ENCODE results near the gene DYNC1H1.
"Not testable (repeated sequence)": the region's sequence is repeated elsewhere in the genome, so short reads cannot be mapped to it uniquely, and the experiment has no call there.

DYNC1H1 gene

GRCh38 chr14:102071283-102071998 lies 107.1 kb downstream of the DYNC1H1 start:
- DNase-seq (ENCODE audit: low read depth), result peak; percentile 63
- TF ChIP-seq, protein P1, sequence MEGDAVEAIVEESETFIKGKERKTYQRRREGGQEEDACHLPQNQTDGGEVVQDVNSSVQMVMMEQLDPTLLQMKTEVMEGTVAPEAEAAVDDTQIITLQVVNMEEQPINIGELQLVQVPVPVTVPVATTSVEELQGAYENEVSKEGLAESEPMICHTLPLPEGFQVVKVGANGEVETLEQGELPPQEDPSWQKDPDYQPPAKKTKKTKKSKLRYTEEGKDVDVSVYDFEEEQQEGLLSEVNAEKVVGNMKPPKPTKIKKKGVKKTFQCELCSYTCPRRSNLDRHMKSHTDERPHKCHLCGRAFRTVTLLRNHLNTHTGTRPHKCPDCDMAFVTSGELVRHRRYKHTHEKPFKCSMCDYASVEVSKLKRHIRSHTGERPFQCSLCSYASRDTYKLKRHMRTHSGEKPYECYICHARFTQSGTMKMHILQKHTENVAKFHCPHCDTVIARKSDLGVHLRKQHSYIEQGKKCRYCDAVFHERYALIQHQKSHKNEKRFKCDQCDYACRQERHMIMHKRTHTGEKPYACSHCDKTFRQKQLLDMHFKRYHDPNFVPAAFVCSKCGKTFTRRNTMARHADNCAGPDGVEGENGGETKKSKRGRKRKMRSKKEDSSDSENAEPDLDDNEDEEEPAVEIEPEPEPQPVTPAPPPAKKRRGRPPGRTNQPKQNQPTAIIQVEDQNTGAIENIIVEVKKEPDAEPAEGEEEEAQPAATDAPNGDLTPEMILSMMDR (IDR thresholded peaks at IDR 0.05; ENCODE audit: low read length, missing control alignments), result no peak
- H3K4me3 ChIP-seq (replicated peaks; ENCODE audit: low read depth, low read length), result no peak overlapping the region

DNA sequence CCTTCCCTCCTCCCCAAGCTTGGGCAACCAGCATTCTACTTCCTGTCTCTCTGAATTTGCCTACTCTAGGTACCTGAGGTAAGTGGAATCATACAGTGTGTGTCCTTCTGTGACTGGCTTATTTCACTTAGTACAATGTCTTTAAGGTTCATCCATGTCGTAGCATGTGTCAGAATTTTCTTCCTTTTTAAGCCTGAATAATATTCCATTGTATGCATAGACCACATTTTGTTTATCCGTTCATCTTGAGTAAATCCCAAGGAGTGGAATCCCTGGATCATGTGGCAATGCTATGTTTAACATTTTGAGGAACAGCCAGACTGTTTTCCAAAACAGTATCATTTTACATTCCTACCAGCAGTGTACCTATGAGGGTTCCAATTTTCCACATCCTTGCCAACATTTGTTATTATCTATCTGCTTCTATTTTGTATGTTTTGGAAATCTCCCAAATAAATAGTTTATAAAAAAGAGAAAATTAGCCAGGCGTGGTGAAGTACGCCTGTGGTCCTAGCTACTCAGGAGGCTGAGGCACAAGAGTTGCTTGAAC lies 110.1 kb downstream of the DYNC1H1 start:
- TF ChIP-seq, protein P1 (IDR thresholded peaks at IDR 0.05; ENCODE audit: low read length, missing control alignments), result no peak
- DNase-seq (ENCODE audit: low read depth), result no peak
- no peak overlapping the region for H3K4me3 ChIP-seq (replicated peaks; ENCODE audit: low read depth, low read length)

GRCh38 chr14:102075155-102075554 lies 110.8 kb downstream of the DYNC1H1 start:
- DNase-seq (ENCODE audit: low read depth), result no peak
- TF ChIP-seq, protein P1 (IDR thresholded peaks at IDR 0.05; ENCODE audit: low read length, missing control alignments), result no peak
- no peak overlapping the region for H3K4me3 ChIP-seq (replicated peaks; ENCODE audit: low read depth, low read length)

- TF ChIP-seq, protein P1 (IDR thresholded peaks at IDR 0.05; ENCODE audit: low read length, missing control alignments), result no peak
- no peak for DNase-seq (ENCODE audit: low read depth)
Observed at GRCh38 chr14:102077382-102077709, 113.0 kb downstream of the DYNC1H1 start.

GRCh38 chr14:102078361-102078791 lies 114.0 kb downstream of the DYNC1H1 start:
- not testable (repeated sequence) for DNase-seq (ENCODE audit: low read depth); H3K4me3 ChIP-seq (replicated peaks; ENCODE audit: low read depth, low read length)

More at GRCh38 chr14:102077382-102077709, 113.0 kb downstream of the DYNC1H1 start:
- H3K4me3 ChIP-seq (replicated peaks; ENCODE audit: low read depth, low read length), result no peak overlapping the region

GRCh38 chr14:102078831-102079699 lies 114.7 kb downstream of the DYNC1H1 start:
- H3K4me3 ChIP-seq (replicated peaks; ENCODE audit: low read depth, low read length), result no peak overlapping the region
- TF ChIP-seq, protein P1 (IDR thresholded peaks at IDR 0.05; ENCODE audit: low read length, missing control alignments), result no peak
- no peak for DNase-seq (ENCODE audit: low read depth)

- no peak for DNase-seq (ENCODE audit: low read depth)
- H3K4me3 ChIP-seq (replicated peaks; ENCODE audit: low read depth, low read length), result no peak overlapping the region
- TF ChIP-seq, protein P1 (IDR thresholded peaks at IDR 0.05; ENCODE audit: low read length, missing control alignments), result no peak
Observed at GRCh38 chr14:102079700-102079979, 115.3 kb downstream of the DYNC1H1 start.

All from fibroblast of pulmonary artery (primary cell).